Stimulated activated effector memory CD8-positive, alpha-beta T cell treated with anti-CD3 and anti-CD28 coated beads, Interleukin-12 subunit alpha, Interleukin-12 subunit beta, amount 100 ng/mL, for 72 hours (primary cell): Measurements from ENCODE around the gene IQGAP2.
"Not testable (repeated sequence)": the region's sequence is repeated elsewhere in the genome, so short reads cannot be mapped to it uniquely, and the experiment has no call there.

Source experiments
- ATAC-seq: fragments of 150-1000 bp; cut with Tn5 transposase; 2 replicates; pipeline ENCODE4 v1.10.0; 2021
- DNase-seq, 2 donors: peaks; one replicate each; pipeline ENCODE4 v3.0.0; 2021 to 2022; ENCODE audit warnings: low spot score in 2 of 2
- H3K27ac Mint-ChIP-seq: one replicate; pipeline ENCODE4 v1.8.0; 2022; ENCODE audit warnings: mild to moderate bottlenecking, mixed read lengths
- H3K36me3 Mint-ChIP-seq: one replicate; pipeline ENCODE4 v1.8.0; 2022; ENCODE audit warnings: mild to moderate bottlenecking, mixed read lengths
- H3K4me1 Mint-ChIP-seq: one replicate; pipeline ENCODE4 v1.8.0; 2022; ENCODE audit warnings: mixed read lengths
- H3K4me3 Mint-ChIP-seq: one replicate; pipeline ENCODE4 v1.8.0; 2022; ENCODE audit warnings: mild to moderate bottlenecking, mixed read lengths
- H3K9me3 Mint-ChIP-seq: one replicate; pipeline ENCODE4 v1.8.0; 2022; ENCODE audit warnings: mixed read lengths

The IQGAP2 gene

DNA sequence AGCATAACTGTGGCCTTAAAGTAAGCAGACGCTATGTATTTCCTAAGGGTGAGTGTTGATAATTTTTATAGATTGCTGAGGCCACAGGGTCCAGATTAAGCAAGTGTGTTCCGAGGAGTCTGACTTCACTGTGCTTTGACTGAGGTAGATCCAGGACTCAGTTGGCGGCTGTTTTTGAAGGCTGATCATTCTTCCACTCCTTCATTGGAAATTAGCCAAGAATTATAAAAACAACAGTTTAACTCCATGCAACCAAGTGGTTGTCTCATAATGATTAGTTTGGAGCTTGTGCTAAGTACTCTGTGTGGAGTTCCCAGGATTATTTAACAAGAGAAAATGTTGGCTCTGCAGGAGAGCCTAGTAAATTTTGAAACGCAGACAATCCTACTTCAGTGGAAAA lies 19.1 kb downstream of the IQGAP2 start:
- Mint-ChIP-seq H3K27ac (no peak overlapping the region), H3K4me1 (peaks cover 64% of the 10 kb centered on the region), H3K4me3 (no peak overlapping the region), H3K9me3 (no peaks in the 10 kb centered on the region), H3K36me3 (peaks cover 13% of the 10 kb centered on the region)
- no peak for DNase-seq
- no peak for ATAC-seq

DNA sequence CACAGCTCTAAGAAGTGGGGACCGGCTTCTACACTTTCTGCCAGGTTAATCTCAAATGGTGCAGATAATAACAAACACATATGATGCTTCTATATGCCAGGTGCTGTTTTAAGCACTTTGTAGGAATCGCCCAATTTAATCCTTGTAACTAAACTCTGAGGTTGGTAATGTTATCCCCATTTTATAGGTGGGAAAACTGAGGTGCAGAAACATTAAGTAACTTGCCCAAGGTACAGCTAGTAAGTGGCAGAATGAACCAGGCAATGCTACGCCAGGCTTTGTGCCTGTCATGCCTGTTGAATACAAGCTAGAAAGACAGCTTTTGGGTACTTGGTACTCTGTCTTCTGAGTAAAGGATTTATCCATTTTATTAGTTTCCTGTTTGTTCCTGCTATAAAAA lies 19.7 kb downstream of the IQGAP2 start:
- Mint-ChIP-seq H3K9me3 (no peaks in the 10 kb centered on the region), H3K4me1 (peaks cover 69% of the 10 kb centered on the region), H3K4me3 (no peak overlapping the region), H3K36me3 (peaks cover 13% of the 10 kb centered on the region), H3K27ac (no peak overlapping the region)
- ATAC-seq (no peak), DNase-seq (no peak)

DNA sequence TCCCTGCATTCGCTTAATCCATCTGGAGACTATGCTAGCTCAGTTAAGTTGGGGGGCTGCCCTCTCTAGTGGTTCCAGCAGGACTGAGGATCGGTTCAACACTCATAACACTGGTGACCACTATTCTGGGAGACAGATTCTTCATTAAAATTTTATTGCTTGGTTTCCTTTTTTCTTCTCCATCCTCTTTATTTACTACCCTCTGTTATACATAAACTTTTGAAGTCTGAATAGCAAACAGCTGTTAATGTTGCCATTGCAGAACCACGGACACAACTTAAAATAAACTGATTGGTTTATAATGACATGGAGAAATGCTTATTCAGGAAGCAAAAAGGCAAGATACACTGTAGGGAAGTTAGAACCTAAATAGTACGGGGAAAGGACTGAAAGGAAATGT lies 22.1 kb downstream of the IQGAP2 start:
- Mint-ChIP-seq H3K4me3 (no peak overlapping the region), H3K4me1 (peaks cover 67% of the 10 kb centered on the region), H3K27ac (peak overlapping the region; percentile 32), H3K9me3 (no peaks in the 10 kb centered on the region), H3K36me3 (peaks cover 10% of the 10 kb centered on the region)
- ATAC-seq (no peak), DNase-seq (no peak)

DNA sequence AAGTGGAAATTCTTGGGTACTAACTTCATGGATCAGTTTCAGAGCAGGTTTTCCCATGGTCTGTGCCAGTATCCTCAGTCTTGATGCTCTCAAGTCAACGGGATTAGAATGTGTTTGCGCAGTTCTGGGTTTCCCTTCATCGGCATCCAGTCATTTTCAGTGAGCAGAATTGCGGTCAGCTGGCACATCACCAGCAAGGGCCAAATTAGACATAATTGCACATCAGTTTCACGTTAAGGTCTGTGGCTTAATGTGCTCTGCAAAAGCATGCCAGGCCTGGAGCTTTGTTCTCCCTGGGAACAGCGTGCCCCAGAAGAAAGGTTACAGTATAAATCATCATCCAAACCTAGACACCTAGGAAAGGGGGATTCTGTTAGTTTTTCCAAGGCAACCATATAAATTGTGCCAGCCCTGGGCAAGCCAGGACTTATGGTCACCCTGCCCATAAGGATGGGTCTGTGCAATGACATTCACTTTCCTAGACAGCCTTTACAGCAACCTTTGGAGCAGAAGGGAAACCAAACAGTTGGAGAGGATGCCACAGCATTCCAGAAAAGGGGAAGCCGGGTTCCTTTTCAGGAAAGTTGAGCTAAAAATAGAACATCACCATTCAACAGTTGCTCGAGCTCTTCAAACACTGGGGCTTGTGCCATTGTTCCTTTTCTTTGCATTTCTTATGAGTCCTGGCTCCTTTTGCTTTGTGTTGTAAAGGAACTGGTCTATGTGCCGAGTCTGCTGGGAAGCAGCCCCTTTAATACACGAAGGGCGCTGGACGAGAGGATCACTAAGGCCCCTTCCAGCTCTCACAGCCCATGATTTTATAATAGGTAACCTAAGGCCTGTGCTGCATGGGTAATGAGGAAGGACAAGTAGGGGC lies 23.1 kb downstream of the IQGAP2 start:
- H3K9me3 Mint-ChIP-seq: no peaks in the 10 kb centered on the region
- DNase-seq: no peak
- peak overlapping the region; percentile 56 for H3K27ac Mint-ChIP-seq
- H3K4me3 Mint-ChIP-seq: no peak overlapping the region
- H3K36me3 Mint-ChIP-seq: peaks cover 10% of the 10 kb centered on the region
- ATAC-seq: no peak
- H3K4me1 Mint-ChIP-seq: peaks cover 58% of the 10 kb centered on the region

DNA sequence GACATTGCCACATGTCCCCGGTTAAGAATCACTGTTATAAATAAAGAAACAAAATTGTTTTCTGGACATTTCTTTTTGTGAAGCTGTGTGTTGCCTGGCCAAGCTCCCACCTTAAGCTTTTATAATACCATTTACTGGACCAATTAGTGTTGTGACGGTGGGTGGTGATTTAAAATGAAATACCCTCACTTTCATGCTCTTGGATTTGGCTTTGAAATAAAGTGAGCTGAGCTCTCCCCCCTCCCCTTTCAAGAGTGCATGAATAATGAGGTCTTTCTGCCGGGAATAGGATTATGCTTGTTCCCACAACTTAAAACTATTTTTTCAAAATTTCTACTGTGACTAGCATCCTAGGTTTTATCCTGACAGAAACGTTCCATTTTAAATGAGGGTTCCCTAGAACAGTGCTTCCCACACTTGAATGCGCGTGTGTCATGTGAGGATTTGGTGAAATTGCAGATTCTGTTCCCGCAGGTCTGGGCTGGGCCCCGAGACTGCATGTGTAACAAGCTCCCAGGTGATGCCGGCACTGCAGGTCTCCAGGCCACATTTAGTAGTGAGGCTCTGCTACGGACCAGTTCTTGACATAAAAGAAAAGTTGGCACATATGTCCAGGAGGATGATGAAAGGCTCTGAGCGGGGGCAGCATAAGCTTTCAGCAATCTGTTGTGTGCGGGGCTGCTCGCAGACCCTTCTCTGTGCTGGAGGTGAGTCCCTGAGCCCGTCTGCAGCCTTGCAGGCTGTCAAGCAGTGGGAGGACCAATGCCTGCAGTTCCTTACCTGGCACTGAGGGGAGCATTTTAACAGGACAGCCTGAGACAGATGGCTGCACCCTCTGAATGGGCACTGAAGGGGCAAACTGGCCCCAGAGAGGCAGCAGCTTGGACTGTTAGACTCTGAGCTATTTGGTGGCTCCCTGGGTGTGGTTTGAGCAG lies 24.4 kb downstream of the IQGAP2 start:
- Mint-ChIP-seq H3K9me3 (no peaks in the 10 kb centered on the region), H3K27ac (peak overlapping the region; percentile 88), H3K4me1 (peaks cover 51% of the 10 kb centered on the region), H3K4me3 (no peak overlapping the region), H3K36me3 (peaks cover 10% of the 10 kb centered on the region)
- ATAC-seq (no peak), DNase-seq (no peak)

DNA sequence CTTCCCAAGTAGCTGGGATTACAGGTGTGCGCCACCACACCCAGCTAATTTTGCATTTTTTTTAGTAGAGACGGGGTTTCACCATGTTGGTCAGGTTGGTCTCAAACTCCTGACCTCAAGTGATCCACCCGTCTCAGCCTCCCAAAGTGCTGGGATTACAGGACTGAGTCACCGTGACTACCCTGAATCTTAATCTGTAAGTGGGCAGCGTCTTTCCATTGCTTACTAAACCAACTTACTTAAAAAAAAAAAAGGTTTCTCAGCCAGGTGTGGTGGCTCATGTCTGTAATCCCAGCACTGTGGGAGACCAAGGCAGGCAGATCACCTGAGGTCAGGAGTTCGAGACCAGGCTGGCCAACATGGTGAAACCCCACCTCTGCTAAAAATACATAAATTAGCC lies 25.5 kb downstream of the IQGAP2 start:
- H3K27ac Mint-ChIP-seq: peak overlapping the region; percentile 88
- not testable (repeated sequence) for H3K4me3 Mint-ChIP-seq, ATAC-seq, H3K9me3 Mint-ChIP-seq, DNase-seq, H3K36me3 Mint-ChIP-seq
- H3K4me1 Mint-ChIP-seq: peaks cover 53% of the 10 kb centered on the region

DNA sequence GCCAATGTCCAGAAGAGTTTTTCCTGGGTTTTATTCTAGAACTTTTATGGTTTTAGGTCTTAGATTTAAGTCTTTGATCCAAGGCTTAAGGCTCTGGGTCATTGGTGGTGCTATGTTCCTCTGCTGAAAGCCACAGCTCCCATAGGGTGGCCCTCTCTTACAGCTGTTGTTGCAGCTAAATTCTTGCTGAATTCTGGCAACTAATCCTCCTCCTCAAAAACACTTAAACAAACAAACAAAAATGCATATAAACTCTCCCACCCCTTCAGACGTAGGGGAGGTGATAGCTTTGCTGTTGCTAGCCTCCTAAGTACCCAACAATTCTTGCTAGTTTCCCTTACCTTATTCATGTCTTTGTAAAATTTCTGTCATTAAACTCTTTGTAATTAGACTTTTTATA lies 30.2 kb downstream of the IQGAP2 start:
- Mint-ChIP-seq H3K4me1 (peaks cover 40% of the 10 kb centered on the region), H3K4me3 (no peak overlapping the region), H3K27ac (peak overlapping the region; percentile 67), H3K9me3 (peaks cover 7% of the 10 kb centered on the region), H3K36me3 (no peaks in the 10 kb centered on the region)
- no peak for ATAC-seq
- DNase-seq: no peak

DNA sequence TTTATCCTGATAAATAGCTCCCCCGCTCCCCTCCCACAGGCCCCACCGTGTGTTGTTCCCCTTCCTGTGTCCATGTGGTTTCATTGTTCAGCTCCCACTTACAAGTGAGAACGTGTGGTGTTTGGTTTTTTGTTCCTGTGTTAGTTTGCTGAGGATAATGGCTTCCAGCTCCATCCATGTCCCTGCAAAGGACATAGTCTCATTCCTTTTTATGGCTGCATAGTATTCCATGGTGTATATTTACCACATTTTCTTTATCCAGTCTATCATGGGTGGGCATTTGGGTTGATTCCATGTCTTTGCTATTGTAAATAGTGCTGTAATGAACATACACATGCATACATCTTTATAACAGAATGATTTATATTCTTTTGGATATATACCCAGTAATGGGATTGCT lies 34.4 kb downstream of the IQGAP2 start:
- H3K27ac Mint-ChIP-seq, H3K36me3 Mint-ChIP-seq, DNase-seq, H3K4me3 Mint-ChIP-seq, ATAC-seq: not testable (repeated sequence)
- H3K4me1 Mint-ChIP-seq: peaks cover 57% of the 10 kb centered on the region
- H3K9me3 Mint-ChIP-seq: peaks cover 15% of the 10 kb centered on the region

DNA sequence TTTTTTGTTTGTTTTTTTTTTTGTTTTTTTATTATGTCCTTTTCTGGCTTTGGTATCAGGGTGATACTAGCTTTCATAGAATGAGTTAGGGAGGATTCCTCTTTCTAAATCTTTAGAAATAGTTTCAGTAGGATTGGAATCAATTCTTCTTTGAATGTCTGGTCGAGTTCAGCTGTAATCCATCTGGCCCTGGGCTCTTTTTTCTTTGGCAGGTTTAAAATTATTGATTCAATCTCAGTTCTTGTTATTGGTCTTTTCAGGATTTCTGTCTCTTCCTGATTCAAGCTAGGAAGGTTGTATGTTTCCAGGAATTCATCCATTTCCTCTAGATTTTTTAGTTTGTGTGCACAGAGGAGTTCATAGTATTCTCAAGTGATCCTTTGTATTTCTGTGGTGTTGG lies 34.9 kb downstream of the IQGAP2 start:
- no peak for ATAC-seq
- H3K4me1 Mint-ChIP-seq: peaks cover 51% of the 10 kb centered on the region
- DNase-seq: no peak
- H3K36me3 Mint-ChIP-seq: peaks cover 3% of the 10 kb centered on the region
- H3K4me3 Mint-ChIP-seq: no peak overlapping the region
- peaks cover 15% of the 10 kb centered on the region for H3K9me3 Mint-ChIP-seq
- no peak overlapping the region for H3K27ac Mint-ChIP-seq

DNA sequence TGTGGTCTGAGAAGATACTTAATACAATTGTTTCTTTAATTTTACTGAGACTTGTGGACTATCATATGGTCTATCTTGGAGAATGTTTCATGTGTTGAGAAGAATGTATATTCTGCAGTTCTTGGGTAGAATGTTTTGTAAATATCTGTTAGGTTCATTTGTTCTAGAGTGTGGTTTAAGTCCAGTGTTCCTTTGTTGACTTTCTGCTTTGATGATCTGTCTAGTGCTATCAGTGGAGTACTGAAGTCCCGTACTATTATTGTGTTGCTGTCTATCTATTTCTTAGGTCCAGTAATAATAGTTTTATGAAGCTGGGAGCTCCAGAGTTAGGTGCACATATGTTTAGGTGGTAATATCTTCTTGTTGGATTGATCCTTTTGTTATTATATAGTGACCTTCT lies 36.1 kb downstream of the IQGAP2 start:
- Mint-ChIP-seq H3K9me3 (peaks cover 15% of the 10 kb centered on the region), H3K27ac (no peak overlapping the region), H3K4me1 (peaks cover 45% of the 10 kb centered on the region), H3K4me3 (no peak overlapping the region), H3K36me3 (peaks cover 11% of the 10 kb centered on the region)
- no peak for ATAC-seq
- DNase-seq: no peak

DNA sequence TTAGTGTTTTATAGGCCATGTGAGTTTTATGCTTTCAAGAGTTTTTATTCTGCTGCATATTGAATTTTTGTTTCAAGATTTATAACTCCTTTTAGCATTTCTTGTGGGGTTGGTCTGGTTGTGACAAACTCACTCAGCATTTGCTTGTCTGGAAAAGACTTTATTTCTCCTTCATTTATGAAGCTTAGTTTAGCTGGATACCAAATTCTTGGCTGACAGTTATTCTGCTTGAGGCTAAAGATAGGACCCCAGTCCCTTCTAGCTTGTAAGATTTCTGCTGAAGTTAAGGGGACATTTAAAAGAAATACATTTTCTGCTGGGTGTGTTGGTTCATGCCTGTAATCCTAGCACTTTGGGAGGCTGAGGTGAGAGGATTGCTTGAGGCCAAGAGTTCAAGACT lies 36.8 kb downstream of the IQGAP2 start:
- Mint-ChIP-seq H3K4me1 (peaks cover 44% of the 10 kb centered on the region), H3K27ac (no peak overlapping the region), H3K9me3 (peaks cover 15% of the 10 kb centered on the region), H3K36me3 (peaks cover 11% of the 10 kb centered on the region), H3K4me3 (no peak overlapping the region)
- ATAC-seq (no peak), DNase-seq (no peak)

DNA sequence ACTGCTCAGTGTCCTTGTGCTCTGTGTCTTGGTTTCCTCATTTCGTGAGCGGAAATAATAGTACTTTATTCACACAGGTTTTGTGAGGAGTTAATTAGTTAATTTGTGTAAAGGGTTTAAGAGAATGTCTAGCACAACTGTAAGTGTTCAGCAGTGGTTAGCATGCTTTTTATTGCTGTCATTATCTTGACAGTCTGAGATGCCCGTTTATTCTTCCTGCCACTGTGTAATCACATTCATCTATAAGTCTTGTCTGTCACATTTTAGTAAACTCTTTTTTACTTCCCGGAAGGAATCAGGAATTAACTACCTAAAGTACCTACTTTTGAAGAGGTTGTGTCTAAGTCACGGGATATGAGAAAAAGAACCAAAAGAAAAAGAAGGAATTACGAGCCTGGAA lies 38.0 kb downstream of the IQGAP2 start:
- peaks cover 11% of the 10 kb centered on the region for H3K36me3 Mint-ChIP-seq
- peaks cover 12% of the 10 kb centered on the region for H3K9me3 Mint-ChIP-seq
- peaks cover 44% of the 10 kb centered on the region for H3K4me1 Mint-ChIP-seq
- no peak overlapping the region for H3K27ac Mint-ChIP-seq
- no peak for DNase-seq
- H3K4me3 Mint-ChIP-seq: no peak overlapping the region
- no peak for ATAC-seq

DNA sequence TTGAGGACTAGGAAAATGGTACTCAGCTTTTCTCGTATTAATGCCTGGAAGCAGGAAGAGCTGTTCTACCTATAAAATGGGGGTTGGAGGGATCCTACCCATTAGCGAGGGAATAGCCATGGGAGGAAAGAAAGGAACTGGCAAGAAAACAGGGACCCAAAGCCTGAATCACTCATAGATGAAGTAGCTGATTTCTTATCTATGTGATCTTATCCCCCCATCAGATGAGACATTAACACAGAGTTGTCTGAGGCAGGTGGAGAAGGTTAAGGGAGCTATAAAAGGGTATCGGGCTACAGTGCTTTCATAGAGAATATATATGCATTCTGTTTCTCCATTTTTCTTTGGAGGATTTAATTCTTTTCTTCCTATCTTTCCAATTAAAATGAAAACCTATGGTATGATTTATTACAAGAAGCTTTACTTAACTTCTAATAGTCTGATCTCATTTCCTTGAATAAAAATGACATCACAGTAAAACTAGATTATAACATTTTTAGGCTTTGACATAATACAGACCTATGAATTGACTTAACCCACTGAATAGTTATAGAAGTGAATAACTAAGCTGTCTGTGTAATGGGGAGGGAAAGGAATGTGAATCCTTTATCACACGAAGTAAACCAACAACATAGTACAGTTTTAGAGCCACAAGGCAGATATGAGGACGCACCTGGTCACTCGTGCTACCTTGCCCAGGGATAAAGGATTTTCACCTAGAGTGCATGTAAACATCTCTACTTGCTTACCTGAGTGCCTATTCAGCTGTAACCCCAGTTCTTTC lies 39.0 kb downstream of the IQGAP2 start:
- Mint-ChIP-seq H3K4me3 (no peak overlapping the region), H3K36me3 (peaks cover 14% of the 10 kb centered on the region), H3K27ac (peak overlapping the region; percentile 1), H3K9me3 (peaks cover 11% of the 10 kb centered on the region), H3K4me1 (peaks cover 45% of the 10 kb centered on the region)
- no peak for ATAC-seq
- no peak for DNase-seq

DNA sequence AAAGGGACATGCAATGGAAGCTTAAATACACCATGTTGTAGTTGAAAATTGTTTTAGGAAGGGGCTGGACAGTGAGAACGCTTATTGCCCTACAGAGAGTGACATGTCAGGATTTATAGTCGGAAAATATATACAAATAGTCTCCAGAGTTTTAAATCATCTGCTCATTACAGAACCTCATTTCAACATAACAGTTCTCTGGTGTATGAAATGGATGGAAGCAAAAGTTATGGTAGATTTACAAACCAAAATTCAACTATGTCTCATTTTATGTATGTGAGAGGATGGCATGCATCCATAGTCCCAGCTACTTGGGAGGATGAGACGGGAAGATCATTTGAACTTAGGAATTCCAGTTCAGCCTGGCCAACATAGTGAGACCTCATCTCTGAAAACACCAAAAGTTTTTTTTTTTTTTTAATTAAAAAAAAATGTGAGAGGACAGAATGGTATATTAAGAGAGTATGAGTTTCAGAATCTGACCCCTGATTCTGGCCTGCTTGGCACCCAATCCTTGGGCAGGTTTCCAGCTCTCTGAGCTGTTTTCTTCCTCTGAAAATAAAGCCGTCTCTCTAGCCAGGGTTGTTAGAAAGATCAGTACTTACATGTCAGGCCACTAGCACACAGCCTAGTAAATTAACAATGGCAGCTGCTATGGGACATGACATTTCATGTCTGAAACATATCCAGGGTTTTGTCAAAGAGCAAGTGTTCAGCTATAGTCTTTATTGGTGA lies 40.1 kb downstream of the IQGAP2 start:
- peak overlapping the region; percentile 1 for H3K27ac Mint-ChIP-seq
- peaks cover 48% of the 10 kb centered on the region for H3K4me1 Mint-ChIP-seq
- DNase-seq (no peak), ATAC-seq (no peak)
- no peak overlapping the region for H3K4me3 Mint-ChIP-seq
- H3K36me3 Mint-ChIP-seq: peaks cover 22% of the 10 kb centered on the region
- H3K9me3 Mint-ChIP-seq: peaks cover 8% of the 10 kb centered on the region
